GOT3 (cell line): Measurements from ENCODE around the gene ALPG.
"Not testable (repeated sequence)": the region's sequence is repeated elsewhere in the genome, so short reads cannot be mapped to it uniquely, and the experiment has no call there.

Experiments
- DNase-seq: peaks from one replicate; lab custom pipeline; 2025; ENCODE audit warnings: mixed read lengths; lab: John Stamatoyannopoulos, UW

Gene ALPG

GRCh38 chr2:232419245-232420072 is 12.8 kb downstream of the ALPG start:
- no peak for DNase-seq

GRCh38 chr2:232420073-232420454 is 13.4 kb downstream of the ALPG start:
- DNase-seq: no peak

- no peak for DNase-seq
Observed at GRCh38 chr2:232420463-232421188, 14.0 kb downstream of the ALPG start.

- DNase-seq: no peak
Observed at GRCh38 chr2:232421189-232421785, 14.6 kb downstream of the ALPG start.

- no peak for DNase-seq
Observed at GRCh38 chr2:232422051-232422450, 15.4 kb downstream of the ALPG start.

- DNase-seq: not testable (repeated sequence)
Observed at GRCh38 chr2:232422996-232423395, 16.4 kb downstream of the ALPG start.

GRCh38 chr2:232423407-232423806 is 16.8 kb downstream of the ALPG start:
- not testable (repeated sequence) for DNase-seq

- no peak for DNase-seq
Observed at GRCh38 chr2:232431705-232432590, 25.3 kb downstream of the ALPG start.

GRCh38 chr2:232432598-232433184 is 26.0 kb downstream of the ALPG start:
- no peak for DNase-seq

GRCh38 chr2:232433622-232434021 is 27.0 kb downstream of the ALPG start:
- not testable (repeated sequence) for DNase-seq

GRCh38 chr2:232434091-232434490 is 27.4 kb downstream of the ALPG start:
- DNase-seq: no peak

GRCh38 chr2:232434563-232435374 is 28.1 kb downstream of the ALPG start:
- no peak for DNase-seq

GRCh38 chr2:232435375-232435648 is 28.7 kb downstream of the ALPG start:
- no peak for DNase-seq

- no peak for DNase-seq
Observed at GRCh38 chr2:232435805-232436204, 29.2 kb downstream of the ALPG start.

- no peak for DNase-seq
Observed at GRCh38 chr2:232436381-232437194, 29.9 kb downstream of the ALPG start.

GRCh38 chr2:232437195-232437571 is 30.5 kb downstream of the ALPG start:
- DNase-seq: no peak

- no peak for DNase-seq
Observed at GRCh38 chr2:232438091-232438490, 31.4 kb downstream of the ALPG start.

GRCh38 chr2:232438951-232439757 is 32.5 kb downstream of the ALPG start:
- DNase-seq: no peak

- no peak for DNase-seq
Observed at GRCh38 chr2:232439758-232440135, 33.1 kb downstream of the ALPG start.
